SK-N-SH (cell line): ENCODE data around the gene GLIS1. TPM values are rescaled to one million over a fixed set of nuclear protein-coding genes. Genes with fewer than 3 reads are reported as not detected.

Experiments used
- CTCF ChIA-PET: fragments of 300-600, 350-600 bp; formaldehyde crosslinking; extraction: SDS; loops from one replicate; lab custom pipeline; 2021; lab: Yijun Ruan, JAX
- POLR2A ChIA-PET: fragments of 350-600 bp; sonication (Branson Sonifier 250); formaldehyde crosslinking; extraction: SDS; loops from one replicate; lab custom pipeline; 2020; ENCODE audit warnings: antibody characterized with exemption, inconsistent platforms; lab: Yijun Ruan, JAX
- DNase-seq: peaks from one replicate; pipeline ENCODE4 v3.0.0; 2012
- H2AFZ ChIP-seq: fragments of 200-600 bp; sonication (generic); 2 replicates; pipeline ENCODE4 v1.8.1; 2016; ENCODE audit warnings: antibody characterized with exemption, mild to moderate bottlenecking, low read depth
- H3F3A ChIP-seq: fragments of 200-600 bp; sonication (generic); replicated peaks from 2 replicates; pipeline ENCODE3; 2016; ENCODE audit warnings: antibody characterized with exemption, mild to moderate bottlenecking; ENCODE audit not compliant: insufficient read depth
- H3K27ac ChIP-seq, 2 experiments: fragments of 200-500 bp in 1 of 2; fragments of 200-600 bp in 1 of 2; sonication (Bioruptor generic) in 1 of 2; sonication (generic), shearing (Covaris generic) in 1 of 2; 2 replicates each; pipeline versions ENCODE4 v1.5.1 to v1.6.1; 2014 to 2016; ENCODE audit warnings: low read depth in 2 of 2, inconsistent platforms in 1 of 2, low read length in 1 of 2, mild to moderate bottlenecking in 1 of 2, mixed read lengths in 1 of 2
- H3K27me3 ChIP-seq: fragments of 200-600 bp; sonication (generic), shearing (Covaris generic); 2 replicates; pipeline ENCODE4 v1.6.1; 2016; ENCODE audit warnings: mixed run types; ENCODE audit not compliant: insufficient read depth
- H3K36me3 ChIP-seq, 2 experiments: fragments of 200-500 bp in 1 of 2; fragments of 200-600 bp in 1 of 2; sonication (Bioruptor generic) in 1 of 2; sonication (generic) in 1 of 2; replicated peaks in 1 of 2; 2 replicates each; pipeline versions ENCODE3 to v1.5.1; 2014 to 2016; ENCODE audit warnings: low read length in 1 of 2, mild to moderate bottlenecking in 1 of 2; ENCODE audit not compliant: insufficient read depth in 2 of 2, control insufficient read depth in 1 of 2
- H3K4me1 ChIP-seq, 2 experiments: fragments of 200-500 bp in 1 of 2; fragments of 200-600 bp in 1 of 2; sonication (Bioruptor generic) in 1 of 2; sonication (generic), shearing (Covaris generic) in 1 of 2; 2 replicates each; pipeline versions ENCODE4 v1.5.1 to v1.6.1; 2014 to 2016; ENCODE audit warnings: low read depth in 1 of 2, low read length in 1 of 2, mixed run types in 1 of 2; ENCODE audit not compliant: insufficient read depth in 2 of 2, control insufficient read depth in 1 of 2
- H3K4me2 ChIP-seq: fragments of 200-600 bp; sonication (generic), shearing (Covaris generic); 2 replicates; pipeline ENCODE4 v1.6.1; 2017; ENCODE audit warnings: mixed run types
- H3K4me3 ChIP-seq, 2 experiments: fragments of 200-500 bp in 1 of 2; fragments of 200-600 bp in 1 of 2; sonication (Bioruptor generic) in 1 of 2; sonication (generic), shearing (Covaris generic) in 1 of 2; 2 replicates each; pipeline versions ENCODE4 v1.5.1 to v1.8.1; 2014 to 2016; ENCODE audit warnings: low read depth in 2 of 2, inconsistent platforms in 1 of 2, low read length in 1 of 2, mild to moderate bottlenecking in 1 of 2, mixed read lengths in 1 of 2, moderate library complexity in 1 of 2
- H3K79me2 ChIP-seq: fragments of 200-600 bp; sonication (generic); 2 replicates; pipeline ENCODE4 v1.8.1; 2017; ENCODE audit warnings: mild to moderate bottlenecking; ENCODE audit not compliant: insufficient read depth
- H3K9ac ChIP-seq: fragments of 200-600 bp; sonication (generic); 2 replicates; pipeline ENCODE4 v1.6.1; 2017; ENCODE audit warnings: mixed run types
- H3K9me2 ChIP-seq: fragments of 200-600 bp; sonication (generic); 2 replicates; pipeline ENCODE4 v1.6.1; 2017; ENCODE audit warnings: mixed run types
- H3K9me3 ChIP-seq: fragments of 200-600 bp; sonication (generic); 2 replicates; pipeline ENCODE4 v1.6.1; 2017; ENCODE audit warnings: mixed run types, mild to moderate bottlenecking, moderate library complexity
- H4K20me1 ChIP-seq: fragments of 200-600 bp; sonication (generic); 2 replicates; pipeline ENCODE4 v1.6.1; 2017; ENCODE audit warnings: mild to moderate bottlenecking, mixed run types; ENCODE audit not compliant: insufficient read depth
- ELF1 ChIP-seq: IDR thresholded peaks from 2 replicates; pipeline ENCODE4 v1.4.0; 2012
- FOSL2 ChIP-seq: IDR thresholded peaks from 2 replicates; pipeline ENCODE4 v1.4.0; 2012; ENCODE audit warnings: low read depth, mild to moderate bottlenecking, moderate library complexity, borderline replicate concordance
- GATA2 ChIP-seq: sonication (generic); formaldehyde crosslinking; IDR thresholded peaks from 2 replicates; pipeline ENCODE4 v1.5.0; 2020; ENCODE audit warnings: mild to moderate bottlenecking, missing genetic modification reagents
- MEF2A ChIP-seq: IDR thresholded peaks from 2 replicates; pipeline ENCODE4 v1.4.0; 2012; ENCODE audit warnings: low read depth, borderline replicate concordance
- NFIC ChIP-seq: IDR thresholded peaks from 2 replicates; pipeline ENCODE4 v1.4.0; 2012; ENCODE audit warnings: borderline replicate concordance
- NRF1 ChIP-seq: IDR thresholded peaks from 2 replicates; pipeline ENCODE4 v1.6.1; 2012; ENCODE audit warnings: low read depth, mild to moderate bottlenecking, low read length
- POLR2AphosphoS5 ChIP-seq: IDR thresholded peaks from 2 replicates; pipeline ENCODE4 v1.6.1; 2012; ENCODE audit warnings: low read depth, low read length
- RAD21 ChIP-seq: IDR thresholded peaks from 2 replicates; pipeline ENCODE4 v1.6.1; 2012; ENCODE audit warnings: mild to moderate bottlenecking, low read length
- RCOR1 ChIP-seq: fragments of 150-350 bp; IDR thresholded peaks from 2 replicates; pipeline ENCODE4 v1.6.1; 2017; ENCODE audit warnings: antibody characterized with exemption, low read length
- RFX5 ChIP-seq: IDR thresholded peaks from 2 replicates; pipeline ENCODE4 v1.6.1; 2012; ENCODE audit warnings: mild to moderate bottlenecking, improper control_type of control experiment, low read length
- SMC3 ChIP-seq: IDR thresholded peaks from 2 replicates; pipeline ENCODE4 v1.6.1; 2012; ENCODE audit warnings: low read depth, low read length, improper control_type of control experiment
- TAF1 ChIP-seq: IDR thresholded peaks from 2 replicates; pipeline ENCODE4 v1.6.1; 2012; ENCODE audit warnings: low read depth, mild to moderate bottlenecking, low read length, moderate library complexity, borderline replicate concordance
- TCF12 ChIP-seq: IDR thresholded peaks from 2 replicates; pipeline ENCODE4 v1.4.0; 2012
- YY1 ChIP-seq: IDR thresholded peaks from 2 replicates; pipeline ENCODE4 v1.4.0; 2012; ENCODE audit warnings: low read depth, mild to moderate bottlenecking
- WGBS: methylation state at CpG from one replicate; pipeline ENCODE4 v1.1.6; 2017; ENCODE audit warnings: low lambda C conversion rate; 5-methylcytosine and 5-hydroxymethylcytosine counted together
- polyA plus RNA-seq, 3 experiments: library from polyadenylated mRNA; depleted of rRNA; stranded (reverse); fragments of >200 nt; gene quantifications; 2 replicates each; pipeline ENCODE4 v1.2.3, GENCODE V29; 2012
- TF ChIP-seq, protein P1 (sequence below): IDR thresholded peaks from 2 replicates; pipeline ENCODE4; 2012
- TF ChIP-seq, protein P2 (sequence below): IDR thresholded peaks from 2 replicates; pipeline ENCODE4 v1.6.1; 2012; ENCODE audit warnings: mild to moderate bottlenecking, low read depth, low read length, moderate library complexity
- TF ChIP-seq, protein P3 (sequence below): IDR thresholded peaks from 2 replicates; pipeline ENCODE4 v1.4.0; 2012; ENCODE audit warnings: low read depth, borderline replicate concordance

GLIS1 gene
- polyA plus RNA-seq, 1 of the 3 experiments (the other 2 are of a cell fraction), result 0.13 TPM

- H3K27me3 ChIP-seq, result no peaks in the 10 kb centered on the region
- no peak overlapping the region for H3K9ac ChIP-seq
- no peak overlapping the region for H3K4me2 ChIP-seq
- no peak overlapping the region for H3K4me3 ChIP-seq
- H3F3A ChIP-seq, result peaks cover 13% of the 10 kb centered on the region
- no peak for TF ChIP-seq TCF12
- TF ChIP-seq RCOR1, result no peak
- TF ChIP-seq RAD21, result no peak
- no peak for TF ChIP-seq MEF2A
- TF ChIP-seq, protein P1, sequence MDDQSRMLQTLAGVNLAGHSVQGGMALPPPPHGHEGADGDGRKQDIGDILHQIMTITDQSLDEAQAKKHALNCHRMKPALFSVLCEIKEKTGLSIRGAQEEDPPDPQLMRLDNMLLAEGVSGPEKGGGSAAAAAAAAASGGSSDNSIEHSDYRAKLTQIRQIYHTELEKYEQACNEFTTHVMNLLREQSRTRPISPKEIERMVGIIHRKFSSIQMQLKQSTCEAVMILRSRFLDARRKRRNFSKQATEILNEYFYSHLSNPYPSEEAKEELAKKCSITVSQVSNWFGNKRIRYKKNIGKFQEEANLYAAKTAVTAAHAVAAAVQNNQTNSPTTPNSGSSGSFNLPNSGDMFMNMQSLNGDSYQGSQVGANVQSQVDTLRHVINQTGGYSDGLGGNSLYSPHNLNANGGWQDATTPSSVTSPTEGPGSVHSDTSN, result no peak
- no peak for TF ChIP-seq TAF1
- TF ChIP-seq ELF1, result no peak
- TF ChIP-seq NFIC, result no peak
- WGBS, result 92% methylated on average over 1 of the region's 1 CpG
- H3K9me2 ChIP-seq, result no peaks in the 10 kb centered on the region
- CTCF ChIA-PET, result no interaction called here
- no peaks in the 10 kb centered on the region for H3K9me3 ChIP-seq
- H3K4me1 ChIP-seq, result no peaks in the 10 kb centered on the region
- H3K27ac ChIP-seq, result no peak overlapping the region
- DNase-seq, result no peak
- peaks cover 0 to 30% of the 10 kb centered on the region in 2 experiments for H3K36me3 ChIP-seq
- POLR2A ChIA-PET, result no interaction called here
- no peaks in the 10 kb centered on the region for H4K20me1 ChIP-seq
- no peaks in the 10 kb centered on the region for H3K79me2 ChIP-seq
- H2AFZ ChIP-seq, result no peak overlapping the region
Observed at GRCh38 chr1:53783056-53783455, 44.1 kb upstream of the GLIS1 start.

- Histone ChIP-seq H3K4me3 (no peak overlapping the region), H3K27me3 (no peaks in the 10 kb centered on the region), H3K9me3 (no peaks in the 10 kb centered on the region), H3K36me3 (peaks cover 0 to 40% of the 10 kb centered on the region in 2 experiments), H3K79me2 (no peaks in the 10 kb centered on the region), H3K4me2 (no peak overlapping the region), H3K9ac (no peak overlapping the region), H3K27ac (peak overlapping the region in 1 of 2 experiments; percentile 43; a peak in 1 of 4 replicates), H3K4me1 (no peaks in the 10 kb centered on the region), H3K9me2 (no peaks in the 10 kb centered on the region), H2AFZ (no peak overlapping the region), H4K20me1 (no peaks in the 10 kb centered on the region), H3F3A (peaks cover 10% of the 10 kb centered on the region)
- CTCF ChIA-PET, result no interaction called here
- 82% methylated on average over 3 of the region's 3 CpGs for WGBS
- DNase-seq, result no peak
- TF ChIP-seq POLR2AphosphoS5 (no peak), NFIC (no peak), RCOR1 (no peak), NRF1 (no peak)
- TF ChIP-seq, all 33 proteins: peak for 0
- POLR2A ChIA-PET, result no interaction called here
Observed at GRCh38 chr1:53781654-53782053, 42.7 kb upstream of the GLIS1 start.

DNA sequence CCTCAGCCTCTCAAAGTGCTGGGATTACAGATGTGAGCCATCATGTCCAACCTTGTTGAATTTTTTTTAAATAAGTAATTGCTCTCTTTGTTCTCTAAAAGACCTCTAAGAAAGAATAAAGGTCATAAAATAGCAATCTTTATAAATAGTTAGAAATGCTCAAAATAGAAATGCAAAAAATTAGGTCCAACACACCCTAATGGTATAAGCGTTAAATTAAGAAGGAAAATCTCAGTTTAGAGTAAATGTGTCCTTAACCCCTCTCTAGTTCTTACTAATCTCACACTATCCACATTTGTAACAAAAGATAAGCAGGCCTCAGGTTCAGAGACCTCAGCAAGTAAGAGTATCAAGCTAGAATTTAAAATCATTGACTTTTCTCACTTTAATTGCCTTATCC lies 38.3 kb upstream of the GLIS1 start:
- WGBS, result 100% methylated on average over 1 of the region's 1 CpG
- CTCF ChIA-PET, result no interaction called here
- TF ChIP-seq TAF1 (no peak), GATA2 (CRISPR knock-in tag) (no peak), NRF1 (no peak), YY1 (no peak), RFX5 (no peak), FOSL2 (no peak), SMC3 (no peak)
- TF ChIP-seq, protein P2, sequence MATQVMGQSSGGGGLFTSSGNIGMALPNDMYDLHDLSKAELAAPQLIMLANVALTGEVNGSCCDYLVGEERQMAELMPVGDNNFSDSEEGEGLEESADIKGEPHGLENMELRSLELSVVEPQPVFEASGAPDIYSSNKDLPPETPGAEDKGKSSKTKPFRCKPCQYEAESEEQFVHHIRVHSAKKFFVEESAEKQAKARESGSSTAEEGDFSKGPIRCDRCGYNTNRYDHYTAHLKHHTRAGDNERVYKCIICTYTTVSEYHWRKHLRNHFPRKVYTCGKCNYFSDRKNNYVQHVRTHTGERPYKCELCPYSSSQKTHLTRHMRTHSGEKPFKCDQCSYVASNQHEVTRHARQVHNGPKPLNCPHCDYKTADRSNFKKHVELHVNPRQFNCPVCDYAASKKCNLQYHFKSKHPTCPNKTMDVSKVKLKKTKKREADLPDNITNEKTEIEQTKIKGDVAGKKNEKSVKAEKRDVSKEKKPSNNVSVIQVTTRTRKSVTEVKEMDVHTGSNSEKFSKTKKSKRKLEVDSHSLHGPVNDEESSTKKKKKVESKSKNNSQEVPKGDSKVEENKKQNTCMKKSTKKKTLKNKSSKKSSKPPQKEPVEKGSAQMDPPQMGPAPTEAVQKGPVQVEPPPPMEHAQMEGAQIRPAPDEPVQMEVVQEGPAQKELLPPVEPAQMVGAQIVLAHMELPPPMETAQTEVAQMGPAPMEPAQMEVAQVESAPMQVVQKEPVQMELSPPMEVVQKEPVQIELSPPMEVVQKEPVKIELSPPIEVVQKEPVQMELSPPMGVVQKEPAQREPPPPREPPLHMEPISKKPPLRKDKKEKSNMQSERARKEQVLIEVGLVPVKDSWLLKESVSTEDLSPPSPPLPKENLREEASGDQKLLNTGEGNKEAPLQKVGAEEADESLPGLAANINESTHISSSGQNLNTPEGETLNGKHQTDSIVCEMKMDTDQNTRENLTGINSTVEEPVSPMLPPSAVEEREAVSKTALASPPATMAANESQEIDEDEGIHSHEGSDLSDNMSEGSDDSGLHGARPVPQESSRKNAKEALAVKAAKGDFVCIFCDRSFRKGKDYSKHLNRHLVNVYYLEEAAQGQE, result no peak
- TF ChIP-seq, protein P3, sequence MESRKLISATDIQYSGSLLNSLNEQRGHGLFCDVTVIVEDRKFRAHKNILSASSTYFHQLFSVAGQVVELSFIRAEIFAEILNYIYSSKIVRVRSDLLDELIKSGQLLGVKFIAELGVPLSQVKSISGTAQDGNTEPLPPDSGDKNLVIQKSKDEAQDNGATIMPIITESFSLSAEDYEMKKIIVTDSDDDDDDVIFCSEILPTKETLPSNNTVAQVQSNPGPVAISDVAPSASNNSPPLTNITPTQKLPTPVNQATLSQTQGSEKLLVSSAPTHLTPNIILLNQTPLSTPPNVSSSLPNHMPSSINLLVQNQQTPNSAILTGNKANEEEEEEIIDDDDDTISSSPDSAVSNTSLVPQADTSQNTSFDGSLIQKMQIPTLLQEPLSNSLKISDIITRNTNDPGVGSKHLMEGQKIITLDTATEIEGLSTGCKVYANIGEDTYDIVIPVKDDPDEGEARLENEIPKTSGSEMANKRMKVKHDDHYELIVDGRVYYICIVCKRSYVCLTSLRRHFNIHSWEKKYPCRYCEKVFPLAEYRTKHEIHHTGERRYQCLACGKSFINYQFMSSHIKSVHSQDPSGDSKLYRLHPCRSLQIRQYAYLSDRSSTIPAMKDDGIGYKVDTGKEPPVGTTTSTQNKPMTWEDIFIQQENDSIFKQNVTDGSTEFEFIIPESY, result no peak

More for the DNA sequence above, 38.3 kb upstream of the GLIS1 start:
- Histone ChIP-seq H3K36me3 (peaks cover 0 to 33% of the 10 kb centered on the region in 2 experiments), H2AFZ (no peak overlapping the region), H3K9me2 (no peaks in the 10 kb centered on the region), H3K79me2 (no peaks in the 10 kb centered on the region), H3F3A (peaks cover 10% of the 10 kb centered on the region), H3K4me3 (no peak overlapping the region), H3K4me1 (no peaks in the 10 kb centered on the region), H3K27me3 (no peaks in the 10 kb centered on the region), H4K20me1 (no peaks in the 10 kb centered on the region), H3K27ac (no peak overlapping the region), H3K9ac (no peak overlapping the region), H3K4me2 (no peak overlapping the region), H3K9me3 (no peaks in the 10 kb centered on the region)
- DNase-seq, result no peak
- POLR2A ChIA-PET, result no interaction called here
